ENCODE results near the gene FRMPD2.

DNA sequence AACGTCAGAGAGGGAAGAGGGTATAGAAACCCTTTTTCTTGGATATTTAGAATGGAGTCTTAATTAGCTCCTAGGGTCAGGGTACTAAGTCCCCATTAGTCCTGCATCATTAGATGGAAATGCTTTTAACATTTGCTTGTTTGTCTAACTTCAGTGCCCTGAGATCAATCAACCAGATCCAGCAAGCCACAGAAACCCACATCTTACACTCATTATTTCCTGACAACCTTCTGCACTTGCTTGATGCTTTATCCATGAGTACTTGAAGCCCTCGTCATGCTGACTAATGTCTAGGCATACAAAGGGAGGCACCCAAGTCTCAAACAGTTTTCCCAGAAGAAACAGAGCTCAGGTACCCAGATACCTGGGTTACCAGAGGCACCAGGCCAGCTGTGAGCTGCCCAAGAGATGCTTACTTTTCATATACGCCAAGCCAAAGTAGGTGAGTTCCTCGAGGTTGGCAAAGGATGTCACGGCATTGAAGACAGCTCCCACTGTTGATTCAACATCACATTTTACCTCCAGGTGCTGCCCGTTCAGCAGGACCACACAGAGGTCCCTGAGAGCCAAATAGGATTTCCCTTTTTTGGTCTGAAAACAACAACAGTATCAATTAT, 42.7 kb downstream of the FRMPD2 start:
- TF ChIP-seq, protein P1, sequence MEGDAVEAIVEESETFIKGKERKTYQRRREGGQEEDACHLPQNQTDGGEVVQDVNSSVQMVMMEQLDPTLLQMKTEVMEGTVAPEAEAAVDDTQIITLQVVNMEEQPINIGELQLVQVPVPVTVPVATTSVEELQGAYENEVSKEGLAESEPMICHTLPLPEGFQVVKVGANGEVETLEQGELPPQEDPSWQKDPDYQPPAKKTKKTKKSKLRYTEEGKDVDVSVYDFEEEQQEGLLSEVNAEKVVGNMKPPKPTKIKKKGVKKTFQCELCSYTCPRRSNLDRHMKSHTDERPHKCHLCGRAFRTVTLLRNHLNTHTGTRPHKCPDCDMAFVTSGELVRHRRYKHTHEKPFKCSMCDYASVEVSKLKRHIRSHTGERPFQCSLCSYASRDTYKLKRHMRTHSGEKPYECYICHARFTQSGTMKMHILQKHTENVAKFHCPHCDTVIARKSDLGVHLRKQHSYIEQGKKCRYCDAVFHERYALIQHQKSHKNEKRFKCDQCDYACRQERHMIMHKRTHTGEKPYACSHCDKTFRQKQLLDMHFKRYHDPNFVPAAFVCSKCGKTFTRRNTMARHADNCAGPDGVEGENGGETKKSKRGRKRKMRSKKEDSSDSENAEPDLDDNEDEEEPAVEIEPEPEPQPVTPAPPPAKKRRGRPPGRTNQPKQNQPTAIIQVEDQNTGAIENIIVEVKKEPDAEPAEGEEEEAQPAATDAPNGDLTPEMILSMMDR (IDR thresholded peaks at IDR 0.05; ENCODE audit: low read depth, low read length, poor library complexity, severe bottlenecking) = no peak
- TF ChIP-seq EZH2phosphoT487 (IDR thresholded peaks at IDR 0.05; ENCODE audit: borderline replicate concordance, low read length) = no peak

All from DOHH2 (cell line).